Activated CD4-positive, CD25-positive, alpha-beta regulatory T cell treated with anti-CD3 and anti-CD28 coated beads, Interleukin-2, amount 50 U/mL, for 72 hours (primary cell): ENCODE results near the gene NKD1.

Source experiments
- DNase-seq: peaks from one replicate; pipeline ENCODE4 v3.0.0; 2021

Gene NKD1

GRCh38 chr16:50581845-50582244 is 33.6 kb downstream of the NKD1 start:
- no peak for DNase-seq

DNA sequence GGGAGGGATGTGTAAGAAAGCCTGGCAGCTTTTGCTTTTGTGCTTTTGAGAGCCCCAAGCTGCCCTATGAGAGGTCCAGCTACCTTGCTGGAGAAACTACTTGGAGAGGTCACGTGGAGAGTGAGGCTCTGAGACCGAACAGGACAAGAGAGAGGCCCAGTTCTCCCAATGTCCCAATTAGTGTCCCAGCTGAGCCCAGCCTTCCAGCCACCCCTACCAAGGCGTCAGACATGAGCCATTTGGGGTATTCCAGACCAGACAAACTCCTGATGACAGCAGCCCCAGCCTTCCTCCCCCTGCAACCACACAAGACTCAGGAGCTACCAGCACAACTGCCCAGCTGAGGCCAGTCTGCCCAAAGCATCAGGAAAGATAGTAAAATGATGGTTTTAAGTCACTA is 35.0 kb downstream of the NKD1 start:
- no peak for DNase-seq

GRCh38 chr16:50584033-50584722 is 36.0 kb downstream of the NKD1 start:
- DNase-seq = no peak

- no peak for DNase-seq
These were observed 37.2 kb downstream of the NKD1 start for GRCh38 chr16:50585331-50585776.

- DNase-seq = no peak
These were observed 39.3 kb downstream of the NKD1 start for GRCh38 chr16:50587543-50587942.

DNA sequence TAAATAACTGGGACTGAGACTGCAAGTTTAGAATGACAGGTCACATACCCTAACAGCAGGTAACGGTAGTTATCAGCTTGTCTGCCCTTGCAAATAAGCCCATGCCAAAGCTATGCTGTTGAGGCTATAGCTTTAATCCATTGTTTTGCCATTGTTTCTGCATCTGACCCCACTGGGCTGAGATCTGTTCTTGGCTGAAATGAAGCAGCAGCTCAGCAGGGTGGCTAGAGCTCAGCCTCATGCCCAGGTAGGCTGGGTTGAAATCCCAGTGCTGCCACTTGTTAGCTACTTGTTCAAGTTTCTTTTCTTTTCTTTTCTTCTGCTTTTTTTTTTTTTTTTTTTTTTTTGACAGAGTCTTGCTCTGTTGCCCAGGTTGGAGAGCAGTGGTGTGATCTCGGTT is 40.1 kb downstream of the NKD1 start:
- DNase-seq = no peak

- no peak for DNase-seq
These were observed 43.0 kb downstream of the NKD1 start for GRCh38 chr16:50591209-50591608.

GRCh38 chr16:50591800-50592771 is 43.9 kb downstream of the NKD1 start:
- no peak for DNase-seq

GRCh38 chr16:50592996-50593395 is 44.8 kb downstream of the NKD1 start:
- no peak for DNase-seq

- DNase-seq = no peak
These were observed 45.4 kb downstream of the NKD1 start for GRCh38 chr16:50593410-50594150.

- DNase-seq = no peak
These were observed 46.4 kb downstream of the NKD1 start for GRCh38 chr16:50594308-50595260.

DNA sequence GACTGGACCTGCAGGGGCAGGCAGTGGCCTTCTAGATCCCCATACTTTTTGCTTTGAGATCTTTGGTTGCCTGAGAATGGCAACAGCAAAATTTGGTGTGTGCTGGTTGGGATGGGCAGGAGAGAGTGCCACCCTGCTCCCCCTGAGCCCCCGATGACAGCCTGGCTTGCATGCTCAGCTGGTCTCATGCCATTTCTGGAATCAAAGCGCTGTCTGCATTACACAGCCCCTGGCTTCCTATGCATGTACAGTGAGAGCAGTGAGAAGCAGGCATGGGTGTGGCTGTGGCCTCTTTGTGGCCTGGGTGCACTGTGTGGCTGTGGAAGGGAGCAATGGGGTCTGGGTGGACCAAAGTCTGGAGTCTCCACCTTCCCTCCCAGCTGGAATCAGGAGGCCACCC is 47.7 kb downstream of the NKD1 start:
- DNase-seq = no peak

GRCh38 chr16:50596762-50597450 is 48.7 kb downstream of the NKD1 start:
- DNase-seq = no peak

- no peak for DNase-seq
These were observed 49.5 kb downstream of the NKD1 start for GRCh38 chr16:50597563-50598255.

DNA sequence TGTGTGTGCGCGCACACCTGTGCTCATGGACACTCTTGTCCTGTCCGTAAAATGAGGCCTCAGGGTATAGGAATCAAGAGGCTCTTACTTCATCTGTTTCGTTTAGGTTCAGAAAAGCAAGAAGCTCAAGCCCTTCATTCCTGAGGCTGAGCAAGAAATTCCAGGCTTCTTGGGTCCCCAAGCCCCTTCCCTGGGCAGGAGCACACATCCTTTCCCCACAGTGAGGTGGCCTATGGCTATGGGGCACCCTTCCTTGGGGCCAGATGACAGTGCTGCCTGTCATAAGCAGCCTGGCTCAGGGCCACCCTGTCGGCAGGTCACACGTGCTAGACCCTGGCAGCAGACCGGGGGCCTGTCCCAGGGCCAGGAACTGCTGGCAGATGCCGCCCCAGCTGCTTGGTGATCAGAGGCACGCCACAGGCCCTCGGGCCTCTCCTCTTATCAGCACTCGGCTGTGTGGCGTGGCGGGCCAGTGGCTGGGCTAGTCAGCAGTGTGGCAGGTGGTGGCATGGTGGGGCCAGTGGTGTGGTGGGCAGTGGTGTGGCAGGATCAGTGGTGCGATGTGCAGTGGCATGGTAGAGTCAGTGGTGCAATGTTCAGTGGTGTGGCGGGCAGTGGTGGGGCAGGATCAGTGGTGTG is 50.2 kb downstream of the NKD1 start:
- no peak for DNase-seq

- DNase-seq = no peak
These were observed 50.8 kb downstream of the NKD1 start for GRCh38 chr16:50598936-50599361.

GRCh38 chr16:50599494-50599893 is 51.3 kb downstream of the NKD1 start:
- DNase-seq = no peak

DNA sequence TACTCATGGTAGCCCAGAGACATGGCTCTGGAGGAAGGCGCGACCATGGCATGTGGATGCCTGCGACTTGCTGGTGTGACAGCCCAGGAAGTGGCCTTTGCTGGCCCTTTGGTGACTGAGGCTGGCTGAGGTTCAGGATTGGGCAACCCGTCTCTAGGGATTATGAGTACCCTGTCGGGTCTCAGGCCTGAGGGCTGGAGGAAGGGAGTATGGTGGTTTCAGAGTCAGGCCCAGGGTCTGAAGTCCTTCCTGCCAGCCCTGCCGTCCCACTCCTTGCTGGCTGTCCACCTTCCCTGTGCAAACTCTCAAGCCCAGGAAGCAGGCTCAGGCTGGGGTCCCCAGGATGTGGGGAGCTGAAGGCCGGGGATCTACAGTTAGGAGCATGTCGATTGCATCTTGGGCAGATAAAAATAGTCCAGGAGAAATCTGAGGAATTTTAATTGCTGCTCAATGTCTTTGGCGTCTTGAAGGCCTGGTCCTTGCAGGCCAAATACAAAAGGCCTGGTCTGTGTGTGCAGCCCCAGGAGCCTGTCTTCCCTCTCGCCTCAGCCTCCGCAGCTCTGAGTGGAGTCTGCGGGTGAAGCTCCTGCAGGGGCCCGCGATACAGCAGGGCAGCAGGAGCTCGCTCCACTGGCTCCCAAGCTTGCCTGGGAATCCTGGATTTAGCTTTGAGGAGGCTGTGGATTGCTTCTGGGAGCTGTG is 52.5 kb downstream of the NKD1 start:
- DNase-seq = no peak

DNA sequence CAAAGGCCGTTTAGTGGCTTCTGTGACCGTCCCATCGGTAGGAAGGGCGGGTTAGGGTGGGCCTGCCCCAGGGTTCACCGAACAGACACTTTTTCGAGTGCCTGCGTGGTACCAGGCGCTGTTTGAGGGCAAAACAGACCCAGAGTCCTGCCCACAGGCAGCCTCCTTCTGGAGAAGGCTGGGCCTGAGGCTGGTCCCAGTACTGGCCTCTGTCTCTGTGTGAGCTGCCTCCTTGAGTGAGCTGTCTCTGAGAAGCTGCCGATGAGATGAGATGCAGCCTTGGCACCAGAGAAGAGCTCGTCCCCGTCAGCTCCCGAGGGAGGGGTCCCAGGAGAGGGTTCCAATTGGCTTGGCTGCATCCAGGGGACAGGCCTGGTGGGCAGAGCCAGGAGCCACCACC is 53.1 kb downstream of the NKD1 start:
- DNase-seq = no peak

DNA sequence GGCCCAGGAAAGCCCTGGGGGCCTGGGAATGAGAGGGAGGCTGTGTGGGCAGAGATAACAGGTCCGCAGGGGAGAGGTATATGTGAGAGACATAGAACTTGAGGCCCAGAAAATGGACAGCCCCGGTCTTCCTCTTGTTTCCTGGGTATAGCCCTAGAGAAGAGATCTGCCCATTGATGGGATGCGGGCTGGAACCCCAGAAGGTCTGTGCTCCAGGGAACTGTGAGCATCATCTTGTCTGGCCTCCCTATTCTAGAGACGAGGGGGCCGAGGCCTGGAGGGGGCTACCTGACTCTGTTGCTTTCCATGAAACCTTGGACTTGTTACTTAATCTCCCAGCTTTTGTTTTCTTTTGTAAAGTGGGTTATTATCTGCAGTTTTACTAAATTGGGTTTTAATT is 53.9 kb downstream of the NKD1 start:
- DNase-seq = no peak
